Kidney capillary endothelial cell (primary cell): ENCODE measurements around the gene ACOT12.

Experiments
- DNase-seq: peaks from one replicate; pipeline ENCODE4 v3.0.0-alpha.2; 2018; ENCODE audit warnings: low spot score

ACOT12 gene

DNA sequence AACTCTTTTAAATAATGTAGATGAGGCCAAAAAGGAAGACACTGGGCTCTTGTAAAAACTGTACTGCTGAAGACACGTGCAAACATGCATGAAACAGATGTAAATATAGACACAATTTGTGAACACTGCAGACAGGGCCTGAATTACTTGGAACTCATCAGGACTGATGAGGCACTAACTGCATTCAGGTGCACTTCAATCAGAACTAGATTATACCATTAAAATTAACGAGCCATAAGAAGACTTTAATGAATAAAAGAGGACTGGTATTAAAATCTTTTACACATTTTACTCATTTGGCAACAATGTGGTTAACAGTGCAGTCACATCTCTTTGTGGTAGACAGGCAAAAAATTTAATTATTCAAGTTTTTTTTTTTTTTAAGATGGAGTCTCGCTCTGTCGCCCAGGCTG, 105.9 kb downstream of the ACOT12 start:
- no peak for DNase-seq

- DNase-seq = no peak
Measured at GRCh38 chr5:81286059-81286617, 107.8 kb downstream of the ACOT12 start.

GRCh38 chr5:81283976-81284375, 110.0 kb downstream of the ACOT12 start:
- no peak for DNase-seq
